ENCODE results near the gene NUAK1. TPM values are rescaled to one million over a fixed set of nuclear protein-coding genes. Genes with fewer than 3 reads are reported as not detected.
A peak's percentile ranks its signal among the peaks of the same experiment; 100 is the strongest.

Gene NUAK1
- total and polyA plus RNA-seq, 4 donors, result 2.9 to 14.1 (median 9.2) TPM

DNA sequence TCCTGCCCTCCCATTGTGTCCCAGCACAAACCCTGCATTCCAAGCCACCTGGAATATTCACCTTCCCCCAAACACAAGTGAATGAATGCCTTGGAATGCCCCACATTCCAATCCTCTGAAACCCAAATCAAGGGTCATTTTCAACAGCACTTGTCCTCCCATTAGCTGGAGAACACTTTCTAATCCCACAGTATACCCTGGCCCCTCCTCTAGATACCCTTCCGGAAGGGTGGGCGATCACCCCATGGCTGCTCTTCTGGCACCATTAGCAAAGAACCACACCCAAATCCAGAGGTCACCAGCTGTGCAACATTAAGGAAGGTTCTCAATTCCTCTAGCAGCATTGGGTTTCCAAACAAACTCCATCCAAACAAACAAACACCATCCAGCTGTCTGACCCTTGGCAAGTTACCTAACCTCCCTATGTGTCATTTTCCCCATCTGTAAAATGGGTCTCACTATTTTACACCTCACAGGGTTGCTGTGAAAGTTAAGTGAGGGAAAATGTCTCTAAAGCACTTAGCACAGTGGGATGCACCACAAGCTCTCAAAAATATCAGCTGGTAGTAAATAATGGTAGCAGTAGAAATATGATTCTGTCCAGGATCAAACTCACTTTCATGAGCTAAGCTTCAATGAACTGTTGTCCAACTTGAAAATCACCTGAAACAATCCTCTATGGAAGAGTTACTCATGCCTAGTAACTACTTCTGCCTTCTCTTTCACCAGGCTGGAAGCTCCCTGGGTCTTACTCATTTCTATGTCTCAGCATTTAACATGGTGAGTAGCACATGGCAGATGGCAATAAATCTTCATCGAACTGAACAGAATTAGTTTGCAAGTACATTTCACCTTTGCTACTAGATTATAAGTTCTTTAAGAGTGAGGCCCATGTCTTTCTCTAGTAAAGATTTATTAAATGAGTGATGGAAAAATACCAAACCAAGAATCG lies 5.3 kb downstream of the NUAK1 start:
- no peak overlapping the region for H3K9ac ChIP-seq (ENCODE audit: insufficient read depth in 1 of 2, low read length in 2 of 2)
- peaks cover 11 to 47% (median 31%) of the 10 kb centered on the region in 5 donors for H3K4me1 ChIP-seq (ENCODE audit: control insufficient read depth in 5 of 5, insufficient read depth in 5 of 5, low read length in 5 of 5)
- no peaks in the 10 kb centered on the region for H3K27me3 ChIP-seq (ENCODE audit: control insufficient read depth in 3 of 3, insufficient read depth in 3 of 3, low read length in 2 of 3)
- peak overlapping the region in 1 of 2 donors; percentile 60 for H3K27ac ChIP-seq (ENCODE audit: low read depth in 1 of 2, low read length in 1 of 2)
- H3K9me3 ChIP-seq (ENCODE audit: control insufficient read depth in 4 of 4, insufficient read depth in 3 of 4, low read length in 3 of 4), result no peaks in the 10 kb centered on the region
- TF ChIP-seq CTCF (IDR thresholded peaks at IDR 0.05; ENCODE audit: control extremely low read depth, extremely low read depth), result no peak
- no peak overlapping the region for H3K4me3 ChIP-seq
- ATAC-seq (ENCODE audit: insufficient read depth, low FRiP score), result no peak
- DNase-seq, result peak in 1 of 3 donors; percentile 35
- WGBS, 2 donors, result 70 to 88% methylated on average over 4 of the region's 4 CpGs
- peaks cover 0 to 2% (median 0%) of the 10 kb centered on the region in 4 donors for H3K36me3 ChIP-seq (ENCODE audit: control insufficient read depth in 4 of 4, insufficient read depth in 4 of 4, low read length in 4 of 4)

DNA sequence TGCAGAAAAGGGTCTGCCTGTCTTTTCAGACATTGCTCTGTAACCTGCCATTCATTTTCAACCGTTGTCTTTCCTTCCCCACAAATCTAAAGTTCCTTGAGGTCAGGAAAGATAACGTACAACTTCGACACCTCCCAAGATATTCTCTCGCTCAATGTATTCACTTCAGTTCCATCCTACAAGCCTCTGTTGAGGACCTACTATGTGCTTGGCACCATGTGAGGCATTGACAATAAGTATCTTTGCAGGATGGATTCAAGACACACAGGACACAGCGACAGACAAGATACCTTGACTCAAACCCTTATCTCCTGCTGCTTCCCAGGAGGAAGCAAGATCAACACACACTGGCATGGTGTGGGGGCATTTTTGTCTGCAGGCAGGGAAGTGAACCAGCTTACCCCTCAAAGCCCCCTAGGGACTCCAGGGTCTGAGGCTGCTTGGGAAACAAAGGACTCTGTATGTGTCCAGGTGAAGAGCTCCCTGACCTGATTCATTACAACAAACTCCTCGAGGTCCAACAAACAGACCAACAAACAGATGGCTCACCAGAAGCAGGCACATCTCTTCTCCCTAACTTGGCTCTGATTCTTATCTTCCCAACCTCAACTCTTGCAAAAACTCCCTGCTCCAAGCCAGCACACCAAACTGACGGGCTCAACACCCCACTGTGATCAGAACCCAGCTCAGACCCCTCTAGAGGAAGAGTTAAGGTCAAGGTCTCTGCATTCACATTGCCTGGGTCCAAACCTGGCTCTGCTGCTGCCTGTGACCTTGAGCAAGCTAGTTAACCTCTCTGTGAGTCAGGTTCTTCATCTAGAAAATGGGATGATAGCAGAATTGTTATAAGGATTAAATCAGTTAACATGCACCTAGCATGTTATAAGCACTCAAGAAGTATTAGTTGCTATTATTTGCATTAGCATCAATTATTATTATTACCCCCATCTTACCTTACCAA lies 6.3 kb downstream of the NUAK1 start:
- Histone ChIP-seq H3K9ac (ENCODE audit: insufficient read depth in 1 of 2, low read length in 2 of 2) (no peak overlapping the region), H3K9me3 (ENCODE audit: control insufficient read depth in 4 of 4, insufficient read depth in 3 of 4, low read length in 3 of 4) (no peaks in the 10 kb centered on the region), H3K36me3 (ENCODE audit: control insufficient read depth in 4 of 4, insufficient read depth in 4 of 4, low read length in 4 of 4) (peaks cover 0 to 2% (median 0%) of the 10 kb centered on the region in 4 donors), H3K27me3 (ENCODE audit: control insufficient read depth in 3 of 3, insufficient read depth in 3 of 3, low read length in 2 of 3) (no peaks in the 10 kb centered on the region), H3K27ac (ENCODE audit: low read depth in 1 of 2, low read length in 1 of 2) (peak overlapping the region; percentile 42 to 71), H3K4me3 (no peak overlapping the region), H3K4me1 (ENCODE audit: control insufficient read depth in 5 of 5, insufficient read depth in 5 of 5, low read length in 5 of 5) (peaks cover 14 to 46% (median 33%) of the 10 kb centered on the region in 5 donors)
- DNase-seq (no peak), ATAC-seq (ENCODE audit: insufficient read depth, low FRiP score) (no peak)
- no peak for TF ChIP-seq CTCF (IDR thresholded peaks at IDR 0.05; ENCODE audit: control extremely low read depth, extremely low read depth)
- WGBS, 2 donors, result 79 to 81% methylated on average over 7 of the region's 7 CpGs

DNA sequence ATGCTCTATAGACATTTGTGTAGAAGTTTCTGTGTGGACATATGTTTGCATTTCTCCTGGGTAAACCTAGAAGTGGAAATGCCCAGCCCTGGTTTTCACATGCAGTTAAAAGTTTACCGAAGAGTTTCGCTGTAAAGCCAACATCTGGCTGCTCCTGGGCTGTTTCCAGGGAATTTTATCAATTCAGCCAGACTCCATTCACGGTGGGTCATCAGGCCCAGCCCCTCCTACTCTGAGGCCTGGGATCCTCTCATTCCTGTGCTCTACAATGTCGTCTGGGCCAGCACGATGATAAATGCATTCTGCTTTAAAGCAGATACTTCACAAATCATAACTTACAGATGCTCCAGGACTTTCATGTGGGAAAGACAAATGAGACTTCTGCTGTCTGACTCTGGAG lies 7.1 kb downstream of the NUAK1 start:
- H3K9ac ChIP-seq (ENCODE audit: insufficient read depth in 1 of 2, low read length in 2 of 2), result no peak overlapping the region
- no peak for TF ChIP-seq CTCF (IDR thresholded peaks at IDR 0.05; ENCODE audit: control extremely low read depth, extremely low read depth)
- 58 to 63% methylated on average over 5 of the region's 5 CpGs for WGBS, 2 donors
- H3K27ac ChIP-seq (ENCODE audit: low read depth in 1 of 2, low read length in 1 of 2), result peak overlapping the region; percentile 42 to 71
- H3K4me3 ChIP-seq, result no peak overlapping the region
- H3K9me3 ChIP-seq (ENCODE audit: control insufficient read depth in 4 of 4, insufficient read depth in 3 of 4, low read length in 3 of 4), result no peaks in the 10 kb centered on the region
- peaks cover 14 to 44% (median 33%) of the 10 kb centered on the region in 5 donors for H3K4me1 ChIP-seq (ENCODE audit: control insufficient read depth in 5 of 5, insufficient read depth in 5 of 5, low read length in 5 of 5)
- H3K36me3 ChIP-seq (ENCODE audit: control insufficient read depth in 4 of 4, insufficient read depth in 4 of 4, low read length in 4 of 4), result peaks cover 0 to 2% (median 0%) of the 10 kb centered on the region in 4 donors
- DNase-seq (peak; percentile 50 to 69 (median 66)), ATAC-seq (ENCODE audit: insufficient read depth, low FRiP score) (no peak)
- H3K27me3 ChIP-seq (ENCODE audit: control insufficient read depth in 3 of 3, insufficient read depth in 3 of 3, low read length in 2 of 3), result no peaks in the 10 kb centered on the region
